Hematopoietic multipotent progenitor cell treated with erythropoietin and hydrocortisone succinate and interleukin-3 and kit ligand, for 8 days (in vitro differentiated cells): ENCODE results near the gene SV2C.

Experiments used
- DNase-seq: peaks from one replicate; pipeline ENCODE4 v3.0.0-alpha.2; 2015

Gene SV2C

GRCh38 chr5:76099756-76100155, 16.6 kb downstream of the SV2C start:
- DNase-seq: no peak

GRCh38 chr5:76104027-76104426, 20.8 kb downstream of the SV2C start:
- peak; percentile 45 for DNase-seq

GRCh38 chr5:76106149-76106548, 23.0 kb downstream of the SV2C start:
- DNase-seq: no peak

- no peak for DNase-seq
Measured at GRCh38 chr5:76111477-76112174, 28.4 kb downstream of the SV2C start.

- no peak for DNase-seq
Measured at GRCh38 chr5:76113103-76113502, 29.9 kb downstream of the SV2C start.

GRCh38 chr5:76114179-76114851, 31.1 kb downstream of the SV2C start:
- DNase-seq: no peak

- DNase-seq: no peak
Measured at GRCh38 chr5:76125346-76125745, 42.2 kb downstream of the SV2C start.

- no peak for DNase-seq
Measured at GRCh38 chr5:76125888-76126287, 42.7 kb downstream of the SV2C start.

GRCh38 chr5:76134003-76134402, 50.8 kb downstream of the SV2C start:
- peak; percentile 7 for DNase-seq

GRCh38 chr5:76134646-76135045, 51.5 kb downstream of the SV2C start:
- DNase-seq: no peak

- DNase-seq: no peak
Measured at GRCh38 chr5:76137887-76138542, 54.8 kb downstream of the SV2C start.

- no peak for DNase-seq
Measured at GRCh38 chr5:76143884-76144283, 60.7 kb downstream of the SV2C start.

GRCh38 chr5:76144513-76145274, 61.5 kb downstream of the SV2C start:
- no peak for DNase-seq

- DNase-seq: peak; percentile 48
Measured at GRCh38 chr5:76145945-76146344, 62.8 kb downstream of the SV2C start.

GRCh38 chr5:76149636-76150035, 66.5 kb downstream of the SV2C start:
- no peak for DNase-seq

- no peak for DNase-seq
Measured at GRCh38 chr5:76152161-76152560, 69.0 kb downstream of the SV2C start.

- no peak for DNase-seq
Measured at GRCh38 chr5:76152700-76153099, 69.5 kb downstream of the SV2C start.

GRCh38 chr5:76153271-76153670, 70.1 kb downstream of the SV2C start:
- DNase-seq: no peak

GRCh38 chr5:76154009-76154690, 71.0 kb downstream of the SV2C start:
- no peak for DNase-seq

- no peak for DNase-seq
Measured at GRCh38 chr5:76155536-76155935, 72.4 kb downstream of the SV2C start.

- no peak for DNase-seq
Measured at GRCh38 chr5:76162335-76162734, 79.2 kb downstream of the SV2C start.

GRCh38 chr5:76163111-76163628, 80.0 kb downstream of the SV2C start:
- DNase-seq: no peak

- no peak for DNase-seq
Measured at GRCh38 chr5:76165029-76165428, 81.8 kb downstream of the SV2C start.
